ENCODE results near the gene TOMM7.

The TOMM7 gene

GRCh38 chr7:22819476-22819875 lies 3.2 kb downstream of the TOMM7 start:
- no peak overlapping the region for H3K27ac ChIP-seq
- H3K36me3 ChIP-seq: peaks cover 31% of the 10 kb centered on the region
- no peak overlapping the region for H3K4me3 ChIP-seq (ENCODE audit: low read depth in 1 of 2, low read length in 1 of 2)
- H3K27me3 ChIP-seq: peaks cover 17% of the 10 kb centered on the region
- no peak for TF ChIP-seq CTCF (IDR thresholded peaks at IDR 0.05)
- H3K4me1 ChIP-seq (ENCODE audit: control insufficient read depth in 1 of 2, insufficient read depth in 1 of 2, low read depth in 1 of 2, low read length in 1 of 2): peaks cover 9 to 17% of the 10 kb centered on the region in 2 experiments
- H3K9me3 ChIP-seq: no peaks in the 10 kb centered on the region

- Histone ChIP-seq H3K27ac (no peak overlapping the region), H3K36me3 (peaks cover 56% of the 10 kb centered on the region), H3K9me3 (no peaks in the 10 kb centered on the region), H3K4me1 (ENCODE audit: control insufficient read depth in 1 of 2, insufficient read depth in 1 of 2, low read depth in 1 of 2, low read length in 1 of 2) (no peaks in the 10 kb centered on the region), H3K4me3 (ENCODE audit: low read depth in 1 of 2, low read length in 1 of 2) (no peak overlapping the region), H3K27me3 (no peaks in the 10 kb centered on the region)
- TF ChIP-seq CTCF (IDR thresholded peaks at IDR 0.05): no peak
Measured at GRCh38 chr7:22814261-22815208, 8.1 kb downstream of the TOMM7 start.

GRCh38 chr7:22812353-22812752 lies 10.3 kb downstream of the TOMM7 start:
- H3K27ac ChIP-seq: no peak overlapping the region
- H3K36me3 ChIP-seq: peaks cover 51% of the 10 kb centered on the region
- no peaks in the 10 kb centered on the region for H3K9me3 ChIP-seq
- H3K4me1 ChIP-seq (ENCODE audit: control insufficient read depth in 1 of 2, insufficient read depth in 1 of 2, low read depth in 1 of 2, low read length in 1 of 2): no peaks in the 10 kb centered on the region
- TF ChIP-seq CTCF (IDR thresholded peaks at IDR 0.05): no peak
- H3K27me3 ChIP-seq: no peaks in the 10 kb centered on the region
- H3K4me3 ChIP-seq (ENCODE audit: low read depth in 1 of 2, low read length in 1 of 2): no peak overlapping the region

- no peaks in the 10 kb centered on the region for H3K27me3 ChIP-seq
- peaks cover 45% of the 10 kb centered on the region for H3K36me3 ChIP-seq
- no peaks in the 10 kb centered on the region for H3K9me3 ChIP-seq
- TF ChIP-seq CTCF (IDR thresholded peaks at IDR 0.05): no peak
- no peak overlapping the region for H3K27ac ChIP-seq
- H3K4me1 ChIP-seq (ENCODE audit: control insufficient read depth in 1 of 2, insufficient read depth in 1 of 2, low read depth in 1 of 2, low read length in 1 of 2): no peaks in the 10 kb centered on the region
- no peak overlapping the region for H3K4me3 ChIP-seq (ENCODE audit: low read depth in 1 of 2, low read length in 1 of 2)
Measured at GRCh38 chr7:22811746-22812280, 10.8 kb downstream of the TOMM7 start.

- no peak for TF ChIP-seq CTCF (IDR thresholded peaks at IDR 0.05)
- Histone ChIP-seq H3K27ac (no peak overlapping the region), H3K36me3 (peaks cover 36% of the 10 kb centered on the region), H3K4me3 (ENCODE audit: low read depth in 1 of 2, low read length in 1 of 2) (no peak overlapping the region), H3K9me3 (no peaks in the 10 kb centered on the region), H3K27me3 (no peaks in the 10 kb centered on the region), H3K4me1 (ENCODE audit: control insufficient read depth in 1 of 2, insufficient read depth in 1 of 2, low read depth in 1 of 2, low read length in 1 of 2) (no peaks in the 10 kb centered on the region)
Measured at GRCh38 chr7:22810843-22811242, 11.8 kb downstream of the TOMM7 start.

All from neutrophil (primary cell).